GM21526 (cell line): ENCODE measurements around the gene FOXD3.
A peak's percentile ranks its signal among the peaks of the same experiment; 100 is the strongest.
"Not testable (repeated sequence)": the region's sequence is repeated elsewhere in the genome, so short reads cannot be mapped to it uniquely, and the experiment has no call there.

ENCODE experiments used
- ATAC-seq: cut with Tn5 transposase; IDR thresholded peaks from one replicate; pipeline ENCODE4 v1.9.1; 2021; ENCODE audit warnings: moderate library complexity; ENCODE audit not compliant: unreplicated experiment, low FRiP score

The FOXD3 gene

DNA sequence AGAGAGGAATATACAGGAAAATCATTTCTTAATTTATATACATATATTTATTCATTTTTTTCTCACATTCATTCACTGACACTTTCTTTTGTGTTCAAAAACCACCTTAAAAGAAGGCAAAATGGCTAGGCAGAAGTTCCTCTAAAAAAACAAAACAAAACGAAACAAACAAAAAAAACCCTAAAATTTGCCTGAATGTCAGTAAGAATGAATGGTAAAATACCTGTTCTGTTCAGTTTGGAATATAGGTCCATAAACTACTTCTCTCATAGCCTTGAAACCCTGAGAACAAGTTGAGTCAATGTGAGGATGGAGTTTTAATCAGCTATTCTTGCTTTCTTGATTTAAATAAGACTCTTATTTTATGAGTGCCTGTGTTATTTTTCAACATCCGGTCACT, 30.4 kb downstream of the FOXD3 start:
- ATAC-seq = no peak

DNA sequence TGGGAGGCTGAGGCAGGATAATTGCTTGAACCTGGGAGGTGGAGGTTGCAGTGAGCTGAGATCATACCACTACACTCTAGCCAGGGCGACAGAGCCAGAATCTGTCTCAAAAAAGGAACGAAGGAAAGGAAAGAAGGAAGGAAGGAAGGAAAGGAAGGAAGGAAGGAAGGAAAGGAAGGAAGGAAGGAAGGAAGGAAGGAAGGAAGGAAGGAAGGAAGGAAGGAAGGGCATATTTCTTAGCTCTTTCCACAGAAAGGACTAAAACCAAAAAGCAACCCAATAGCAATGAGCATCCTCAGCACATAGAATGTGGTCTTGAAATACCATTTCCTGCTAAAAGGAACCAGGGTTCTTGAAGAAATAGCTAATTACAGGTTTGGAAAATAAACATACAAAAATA, 33.9 kb downstream of the FOXD3 start:
- not testable (repeated sequence) for ATAC-seq

DNA sequence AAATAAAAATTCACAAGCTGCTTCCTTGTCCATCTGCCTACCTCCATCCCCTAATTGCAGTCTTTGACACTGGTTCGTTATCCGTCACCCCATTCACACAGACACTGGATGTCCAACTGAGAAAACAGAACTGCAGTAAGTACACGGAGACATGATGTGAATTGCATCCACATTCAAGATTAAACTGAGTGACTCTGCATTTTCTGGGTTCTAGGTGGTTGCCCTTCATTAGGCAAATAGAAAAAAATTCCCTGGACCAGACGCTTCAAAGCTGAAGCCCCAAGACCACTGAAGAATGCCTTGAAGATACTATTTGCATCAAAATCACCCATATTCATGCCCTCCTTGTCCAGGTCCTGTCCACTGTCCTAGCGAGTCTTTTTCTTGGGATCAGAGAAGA, 37.2 kb downstream of the FOXD3 start:
- ATAC-seq = no peak

DNA sequence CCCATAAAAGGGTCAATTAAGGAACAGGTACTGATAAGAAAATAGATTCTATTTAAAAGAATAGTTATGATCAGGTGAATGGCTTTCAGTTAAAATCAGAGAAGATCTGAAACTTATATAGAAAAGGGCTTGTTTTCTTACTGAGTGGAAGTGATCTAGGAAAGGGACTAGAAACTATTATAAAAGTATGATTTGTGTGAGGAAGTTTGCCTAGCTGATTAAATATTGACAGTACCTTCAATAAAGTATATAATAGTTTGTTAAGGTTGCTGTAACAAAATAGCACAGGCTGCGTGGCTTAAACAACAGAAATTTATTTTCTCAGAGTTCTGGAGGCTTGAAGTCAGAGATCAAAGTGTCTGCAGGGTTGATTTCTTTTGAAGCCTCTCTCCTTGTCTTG, 39.7 kb downstream of the FOXD3 start:
- ATAC-seq = no peak

DNA sequence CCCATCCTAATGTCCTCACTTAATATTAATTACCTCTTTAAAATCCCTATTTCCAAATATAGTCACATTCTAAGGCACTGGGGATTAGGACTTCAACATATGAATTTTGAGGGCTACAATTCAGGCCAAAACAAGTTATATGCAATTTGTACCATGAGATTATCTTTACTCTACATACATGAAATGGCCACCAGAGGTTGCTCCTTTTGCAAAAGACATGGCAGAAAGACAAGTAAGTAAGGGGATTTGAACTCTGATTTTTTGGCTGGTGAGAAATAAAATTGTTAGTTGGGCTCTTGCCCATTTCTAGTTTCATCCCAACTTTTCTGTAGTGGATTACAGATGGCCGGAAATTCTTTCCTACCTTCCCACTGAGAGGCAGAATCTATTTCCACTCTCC, 40.2 kb downstream of the FOXD3 start:
- no peak for ATAC-seq

DNA sequence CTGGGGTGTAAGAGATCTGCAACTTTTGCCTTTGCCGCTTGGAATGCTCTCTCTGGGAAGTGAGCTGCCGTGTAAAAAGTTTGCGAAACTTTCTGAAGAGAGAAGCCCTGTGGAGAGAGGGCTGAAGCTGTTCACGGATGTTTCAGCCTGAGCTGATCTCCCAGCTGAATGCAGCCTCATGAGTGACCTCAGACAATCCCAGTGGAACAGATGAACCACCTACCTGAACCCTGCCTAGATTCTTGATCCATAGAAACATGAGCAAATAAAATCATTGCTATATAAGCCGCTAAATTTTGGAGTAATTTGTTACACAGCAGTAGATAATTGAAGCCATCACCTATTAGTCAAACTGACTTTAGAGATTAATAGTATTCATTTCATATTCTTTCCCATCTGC, 40.6 kb downstream of the FOXD3 start:
- no peak for ATAC-seq

DNA sequence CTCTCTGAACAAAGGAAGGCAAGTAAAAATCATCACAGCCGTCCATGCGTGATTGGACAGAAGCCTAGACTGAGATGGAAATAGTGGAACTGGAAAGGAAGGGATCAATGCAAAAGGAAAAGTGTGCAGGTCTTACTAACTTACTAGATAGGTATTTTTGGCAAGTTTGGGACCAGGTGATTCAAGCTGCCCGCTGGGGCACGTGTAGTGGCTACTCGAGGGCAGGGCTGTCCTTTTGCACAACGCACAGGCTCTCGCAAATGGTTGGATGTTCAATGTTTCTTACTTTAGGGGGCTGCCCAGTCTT, 44.5 kb downstream of the FOXD3 start:
- ATAC-seq = no peak

DNA sequence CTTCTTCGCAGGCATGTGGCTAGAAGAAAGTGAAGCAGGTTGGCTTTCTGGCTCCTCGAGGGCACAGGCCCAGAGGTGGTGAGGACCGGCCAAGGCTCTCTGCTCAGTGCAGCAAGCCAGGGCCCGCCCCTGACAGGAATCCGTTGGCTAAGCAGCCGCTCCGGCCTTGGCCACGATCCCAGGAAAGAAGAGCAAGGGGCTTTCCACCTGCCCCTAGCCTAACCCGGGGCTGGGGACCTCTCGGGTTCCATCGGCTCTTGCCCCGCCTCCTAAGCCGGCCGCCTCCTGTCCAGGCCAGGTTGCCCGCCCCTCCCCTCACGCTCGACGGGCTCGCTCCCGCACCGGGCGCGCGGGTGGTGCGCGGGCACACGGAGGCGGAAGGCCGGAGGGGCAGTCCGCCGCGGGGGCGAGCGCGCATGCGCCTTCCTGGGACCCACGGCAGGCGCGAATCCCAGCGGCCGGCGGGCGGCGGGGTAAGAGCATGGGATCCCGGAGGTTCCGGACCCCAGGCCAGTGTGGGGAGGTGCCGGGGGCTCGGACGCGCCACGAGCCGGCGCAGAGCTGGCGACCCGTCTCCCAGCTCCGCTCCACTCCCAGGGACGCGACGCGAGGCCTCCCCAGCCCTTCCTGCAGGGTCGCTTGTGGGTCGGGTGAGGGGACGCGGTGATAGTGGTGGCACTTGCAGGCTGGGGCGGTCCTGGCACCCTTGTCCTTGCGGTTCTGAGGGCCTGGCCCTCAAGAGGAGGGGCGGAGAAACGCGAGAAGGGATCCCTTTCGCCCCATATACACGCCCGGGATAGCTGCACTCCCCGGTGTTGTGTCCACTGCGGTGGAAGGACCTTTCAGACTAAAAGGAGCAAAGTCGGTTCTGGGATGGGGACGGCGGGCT, 45.1 kb downstream of the FOXD3 start, which contains the start of gene ALG6:
ALG6 (plus strand) TSS at position 413 of the 889 bp plus-strand sequence. CDS start 3,351 bp downstream, outside the sequence.
- ATAC-seq = peak; percentile 91

DNA sequence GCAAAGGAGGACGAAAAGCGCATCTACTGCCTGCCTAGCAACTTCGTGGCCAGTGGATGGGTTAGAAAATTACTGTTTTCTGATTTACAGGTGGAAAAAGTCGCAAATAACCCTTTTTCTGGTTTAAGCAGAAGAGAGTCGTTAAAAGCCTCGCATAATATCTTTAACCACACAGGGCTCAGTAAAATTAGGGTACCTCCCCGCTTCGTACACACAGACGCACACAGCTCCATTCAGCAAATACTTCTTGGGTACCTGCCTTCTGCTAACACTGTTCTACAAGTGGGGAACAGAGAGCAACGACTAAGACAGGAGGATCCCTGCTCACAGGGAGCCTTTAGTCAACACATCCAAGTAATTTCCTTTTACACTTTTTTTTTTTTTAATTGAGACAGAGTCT, 45.8 kb downstream of the FOXD3 start:
- peak; percentile 25 for ATAC-seq
